ENCODE results near the gene SH3D19.
A peak's percentile ranks its signal among the peaks of the same experiment; 100 is the strongest.

The SH3D19 gene, protein sequence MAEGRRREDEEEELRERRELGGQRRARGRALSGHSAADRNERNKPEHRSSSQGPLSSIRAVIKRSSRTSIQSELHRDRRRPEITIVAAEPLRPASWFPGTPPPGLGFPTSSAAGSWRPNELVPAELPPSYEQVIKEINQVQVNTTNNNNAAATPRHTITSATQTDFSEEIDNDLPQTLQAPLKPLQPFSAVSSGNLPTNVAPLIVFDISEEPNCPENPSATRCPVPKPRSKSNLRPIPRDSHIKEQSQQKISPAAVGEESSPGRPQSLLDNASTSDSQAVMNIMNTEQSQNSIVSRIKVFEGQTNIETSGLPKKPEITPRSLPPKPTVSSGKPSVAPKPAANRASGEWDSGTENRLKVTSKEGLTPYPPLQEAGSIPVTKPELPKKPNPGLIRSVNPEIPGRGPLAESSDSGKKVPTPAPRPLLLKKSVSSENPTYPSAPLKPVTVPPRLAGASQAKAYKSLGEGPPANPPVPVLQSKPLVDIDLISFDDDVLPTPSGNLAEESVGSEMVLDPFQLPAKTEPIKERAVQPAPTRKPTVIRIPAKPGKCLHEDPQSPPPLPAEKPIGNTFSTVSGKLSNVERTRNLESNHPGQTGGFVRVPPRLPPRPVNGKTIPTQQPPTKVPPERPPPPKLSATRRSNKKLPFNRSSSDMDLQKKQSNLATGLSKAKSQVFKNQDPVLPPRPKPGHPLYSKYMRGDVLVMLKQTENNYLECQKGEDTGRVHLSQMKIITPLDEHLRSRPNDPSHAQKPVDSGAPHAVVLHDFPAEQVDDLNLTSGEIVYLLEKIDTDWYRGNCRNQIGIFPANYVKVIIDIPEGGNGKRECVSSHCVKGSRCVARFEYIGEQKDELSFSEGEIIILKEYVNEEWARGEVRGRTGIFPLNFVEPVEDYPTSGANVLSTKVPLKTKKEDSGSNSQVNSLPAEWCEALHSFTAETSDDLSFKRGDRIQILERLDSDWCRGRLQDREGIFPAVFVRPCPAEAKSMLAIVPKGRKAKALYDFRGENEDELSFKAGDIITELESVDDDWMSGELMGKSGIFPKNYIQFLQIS

DNA sequence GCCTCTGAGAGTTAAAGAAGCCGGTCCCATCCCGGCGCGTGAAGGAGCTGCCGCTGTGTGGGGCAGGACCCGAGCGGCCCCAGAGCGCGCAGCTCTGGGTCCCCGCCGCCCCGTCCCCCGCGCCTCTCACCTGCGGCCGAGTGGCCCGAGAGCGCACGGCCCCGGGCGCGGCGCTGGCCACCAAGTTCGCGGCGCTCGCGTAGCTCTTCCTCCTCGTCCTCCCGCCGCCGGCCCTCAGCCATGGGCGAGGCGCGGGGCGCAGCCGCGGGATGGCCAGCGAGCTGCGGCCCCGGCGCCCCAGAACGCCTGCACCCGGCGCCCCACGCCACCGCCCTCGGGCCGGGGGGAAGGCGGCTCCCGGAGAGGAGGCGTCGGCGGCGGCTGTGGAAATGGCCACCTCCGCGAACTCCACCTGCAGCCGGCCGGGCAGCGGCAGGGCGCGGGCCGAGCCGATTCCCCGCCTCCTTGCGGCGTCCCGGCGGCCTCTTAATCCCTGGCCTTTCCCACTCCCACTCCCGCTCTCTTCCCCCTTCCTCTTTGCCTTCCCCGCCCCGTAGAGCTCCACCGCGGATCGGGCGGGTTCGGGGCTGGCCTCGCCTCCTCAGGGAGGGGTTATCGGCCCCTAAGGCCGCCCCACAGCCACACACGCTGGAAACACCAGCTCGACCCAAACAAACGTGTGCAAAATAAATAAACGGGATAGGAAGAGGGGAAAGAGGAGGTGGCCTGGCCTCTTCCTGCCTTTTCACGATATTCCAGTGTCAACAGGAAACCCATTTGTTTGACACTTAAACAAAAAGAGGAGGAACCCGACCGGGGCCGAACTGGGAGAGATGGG, at the start of gene SH3D19:
SH3D19 (minus strand) TSS at position 495 of the 838 bp plus-strand sequence; CDS start at position 242, 253 bp downstream.
- H3K4me3 ChIP-seq (ENCODE audit: low read length): peak within 1 kb of the TSS; percentile 74
- TF ChIP-seq, protein P1, sequence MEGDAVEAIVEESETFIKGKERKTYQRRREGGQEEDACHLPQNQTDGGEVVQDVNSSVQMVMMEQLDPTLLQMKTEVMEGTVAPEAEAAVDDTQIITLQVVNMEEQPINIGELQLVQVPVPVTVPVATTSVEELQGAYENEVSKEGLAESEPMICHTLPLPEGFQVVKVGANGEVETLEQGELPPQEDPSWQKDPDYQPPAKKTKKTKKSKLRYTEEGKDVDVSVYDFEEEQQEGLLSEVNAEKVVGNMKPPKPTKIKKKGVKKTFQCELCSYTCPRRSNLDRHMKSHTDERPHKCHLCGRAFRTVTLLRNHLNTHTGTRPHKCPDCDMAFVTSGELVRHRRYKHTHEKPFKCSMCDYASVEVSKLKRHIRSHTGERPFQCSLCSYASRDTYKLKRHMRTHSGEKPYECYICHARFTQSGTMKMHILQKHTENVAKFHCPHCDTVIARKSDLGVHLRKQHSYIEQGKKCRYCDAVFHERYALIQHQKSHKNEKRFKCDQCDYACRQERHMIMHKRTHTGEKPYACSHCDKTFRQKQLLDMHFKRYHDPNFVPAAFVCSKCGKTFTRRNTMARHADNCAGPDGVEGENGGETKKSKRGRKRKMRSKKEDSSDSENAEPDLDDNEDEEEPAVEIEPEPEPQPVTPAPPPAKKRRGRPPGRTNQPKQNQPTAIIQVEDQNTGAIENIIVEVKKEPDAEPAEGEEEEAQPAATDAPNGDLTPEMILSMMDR (conservative IDR thresholded peaks at IDR 0.05; ENCODE audit: low read depth, low read length): no peak
- DNase-seq (ENCODE audit: low read depth): no peak

DNA sequence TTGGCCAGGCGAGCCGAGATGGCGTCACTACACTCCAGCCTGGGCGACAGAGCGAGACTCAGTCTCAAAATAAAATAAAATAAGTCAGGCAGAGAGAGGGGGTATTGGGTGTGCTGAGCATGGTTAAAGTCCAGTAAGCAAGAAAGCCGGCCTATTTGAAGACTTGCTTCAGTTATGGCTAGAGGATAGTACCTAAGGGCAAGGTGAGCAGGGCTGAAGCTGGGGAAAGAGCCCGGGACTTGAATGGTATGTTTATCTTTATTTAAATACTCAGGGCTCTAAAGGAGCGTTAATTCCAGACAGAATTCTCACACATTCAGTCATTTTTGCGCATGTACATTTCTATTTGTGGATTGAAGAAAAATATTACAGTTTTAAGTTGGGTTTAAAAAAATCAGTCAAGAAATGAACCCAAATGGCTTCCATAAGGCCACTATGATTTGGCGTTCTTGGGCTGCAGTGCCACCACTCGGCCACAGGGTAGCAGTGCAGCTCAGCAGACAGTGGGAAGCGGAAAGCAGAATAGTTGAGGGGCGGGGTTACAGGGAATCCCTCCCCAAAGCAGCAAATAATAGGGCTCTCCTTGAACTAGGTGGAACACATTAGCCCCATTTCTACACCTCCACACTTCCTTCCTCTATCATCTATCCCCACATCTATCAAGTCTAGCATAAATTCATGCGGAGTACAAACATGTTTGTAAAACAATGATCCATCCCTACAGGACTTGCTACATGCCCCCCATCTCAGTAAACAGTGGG, 37.2 kb upstream of the SH3D19 start:
- no peak overlapping the region for H3K4me3 ChIP-seq (ENCODE audit: low read length)
- DNase-seq (ENCODE audit: low read depth): peak; percentile 37
- TF ChIP-seq, protein P1 (conservative IDR thresholded peaks at IDR 0.05; ENCODE audit: low read depth, low read length): peak; percentile 99

DNA sequence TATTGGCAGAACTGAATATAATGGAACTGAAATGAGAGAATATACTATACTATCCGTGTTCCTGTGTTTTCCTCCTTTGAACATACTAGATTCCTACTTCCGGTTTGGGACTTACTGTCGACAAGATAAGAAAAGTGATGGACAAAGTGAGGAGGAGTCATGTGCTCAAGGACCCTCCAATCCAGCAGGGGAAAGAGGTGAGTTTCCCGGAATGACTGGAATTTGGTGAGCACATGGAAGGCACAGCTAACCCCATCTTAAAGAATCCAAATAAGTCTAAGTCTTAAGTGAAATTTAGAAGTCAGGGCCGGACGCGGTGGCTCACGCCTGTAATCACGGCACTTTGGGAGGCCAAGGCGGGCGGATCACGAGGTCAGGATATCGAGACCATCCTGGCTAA, 36.6 kb upstream of the SH3D19 start:
- TF ChIP-seq, protein P1 (conservative IDR thresholded peaks at IDR 0.05; ENCODE audit: low read depth, low read length): no peak
- DNase-seq (ENCODE audit: low read depth): no peak
- no peak overlapping the region for H3K4me3 ChIP-seq (ENCODE audit: low read length)

DNA sequence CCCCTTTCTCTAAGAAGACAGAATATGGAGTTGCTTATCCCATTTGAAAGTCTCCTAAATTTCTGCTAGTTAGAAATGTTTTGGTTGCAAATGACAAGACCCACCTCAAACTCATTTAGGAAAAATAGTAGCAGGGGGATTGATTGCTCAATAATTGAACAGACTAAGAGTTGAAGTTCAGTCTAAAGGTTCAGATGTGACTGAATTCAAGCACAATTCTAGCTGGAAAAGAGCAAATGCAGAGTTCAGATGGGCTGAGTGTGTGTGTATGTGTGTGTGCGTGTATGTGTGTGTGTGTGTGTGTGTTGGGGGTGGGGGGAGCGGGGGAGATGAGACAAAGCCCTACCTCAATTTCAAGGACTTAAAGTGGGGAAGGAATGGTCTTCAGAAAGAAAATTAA, 35.7 kb upstream of the SH3D19 start:
- TF ChIP-seq, protein P1 (conservative IDR thresholded peaks at IDR 0.05; ENCODE audit: low read depth, low read length): no peak
- no peak overlapping the region for H3K4me3 ChIP-seq (ENCODE audit: low read length)
- DNase-seq (ENCODE audit: low read depth): no peak

DNA sequence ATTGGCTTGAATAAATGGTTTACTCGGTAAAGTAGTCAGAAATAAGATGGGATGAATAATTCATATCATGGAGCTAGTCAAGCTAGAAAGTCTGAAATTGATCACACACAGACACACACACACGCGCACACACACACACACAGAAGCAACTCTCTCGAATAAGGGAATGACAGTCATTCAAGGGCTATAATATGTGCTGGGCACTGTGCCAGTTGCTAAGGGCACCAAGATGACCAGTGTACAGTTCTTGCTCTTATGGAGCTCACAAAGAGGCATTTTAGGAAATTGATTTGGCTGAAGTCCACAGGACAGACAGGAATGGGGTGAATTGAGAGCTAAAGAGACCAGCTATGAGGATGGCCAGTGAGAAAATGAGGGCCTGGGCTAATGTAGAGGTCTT, 34.2 kb upstream of the SH3D19 start:
- DNase-seq (ENCODE audit: low read depth): no peak
- TF ChIP-seq, protein P1 (conservative IDR thresholded peaks at IDR 0.05; ENCODE audit: low read depth, low read length): no peak

DNA sequence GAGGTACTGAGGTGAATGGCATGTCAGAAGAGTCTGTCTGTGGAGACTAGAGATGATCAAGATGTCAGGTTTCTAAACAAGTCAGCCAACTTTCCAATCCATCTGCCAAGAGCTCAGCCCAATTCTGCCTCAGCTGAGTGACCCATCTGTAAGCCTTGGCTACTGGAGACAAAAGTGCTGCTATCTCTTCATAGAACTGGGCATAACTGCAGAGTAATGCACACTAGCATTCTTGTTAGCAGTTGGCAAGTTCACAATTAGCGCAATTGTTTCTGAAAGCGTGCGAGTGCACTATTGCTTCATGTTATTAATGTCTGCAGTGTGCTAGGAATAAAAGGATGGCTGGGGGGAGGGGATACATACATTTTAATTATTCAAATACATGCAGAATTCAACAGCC, 32.9 kb upstream of the SH3D19 start:
- no peak for DNase-seq (ENCODE audit: low read depth)
- TF ChIP-seq, protein P1 (conservative IDR thresholded peaks at IDR 0.05; ENCODE audit: low read depth, low read length): no peak
- no peak overlapping the region for H3K4me3 ChIP-seq (ENCODE audit: low read length)

More for the DNA sequence above, 34.2 kb upstream of the SH3D19 start:
- no peak overlapping the region for H3K4me3 ChIP-seq (ENCODE audit: low read length)
